Measurements from ENCODE around the gene ZNF281. TPM values are rescaled to one million over a fixed set of nuclear protein-coding genes. Genes with fewer than 3 reads are reported as not detected.
"Not testable (repeated sequence)": the region's sequence is repeated elsewhere in the genome, so short reads cannot be mapped to it uniquely, and the experiment has no call there.

Gene ZNF281
- total RNA-seq, 1 experiment from 2014 or later = 23.3 TPM

- H3K36me3 ChIP-seq (ENCODE audit: control insufficient read depth in 1 of 2, insufficient read depth in 2 of 2, low read length in 2 of 2) = no peaks in the 10 kb centered on the region
- ChIA-PET CTCF (no interaction called here), RAD21 (ENCODE audit: low non-redundant PET in 1 of 2, low total read pairs in 2 of 2, uncharacterized antibody in 2 of 2, unreplicated experiment in 2 of 2) (no interaction called here), POLR2A (no interaction called here)
- no peaks in the 10 kb centered on the region for H3K27me3 ChIP-seq (ENCODE audit: insufficient read depth, low read length)
- H3K9ac ChIP-seq (ENCODE audit: low read length) = no peak overlapping the region
- no peaks in the 10 kb centered on the region for H3K9me2 ChIP-seq (ENCODE audit: insufficient read depth)
- H3K4me3 ChIP-seq (replicated peaks in 1 of 2; ENCODE audit: low read depth in 1 of 2, low read length in 2 of 2) = no peak overlapping the region
- no TSS peak for BruUV-seq (replicated peaks)
- H3K27ac ChIP-seq (ENCODE audit: low read depth, low read length) = no peak overlapping the region
- DNase-seq (ENCODE audit: low read depth, low spot score) = no peak
- H3K79me2 ChIP-seq (ENCODE audit: insufficient read depth, low read length) = no peaks in the 10 kb centered on the region
- H3K9me3 ChIP-seq (ENCODE audit: control insufficient read depth in 1 of 2, insufficient read depth in 1 of 2, low read depth in 1 of 2, low read length in 2 of 2) = no peaks in the 10 kb centered on the region
- no peak overlapping the region for H2AFZ ChIP-seq (ENCODE audit: low read depth, low read length, poor library complexity, severe bottlenecking)
- ATAC-seq = no peak
- no peaks in the 10 kb centered on the region for H4K20me1 ChIP-seq (ENCODE audit: insufficient read depth)
- no peak overlapping the region for H3K4me2 ChIP-seq (ENCODE audit: low read length)
- intact Hi-C loops (cut with micrococcal nuclease) = no loop called here
- no peak for TF ChIP-seq ATF3 (IDR thresholded peaks at IDR 0.05)
- TF ChIP-seq JUND (IDR thresholded peaks at IDR 0.05) = no peak
- TF ChIP-seq SP1 (IDR thresholded peaks at IDR 0.05; ENCODE audit: low read depth) = 0 out of 2 replicates have a peak, but pooled peaks have one; percentile 13
- TF ChIP-seq FOSL1 (IDR thresholded peaks at IDR 0.05; ENCODE audit: low read depth) = no peak
- TF ChIP-seq EZH2 (IDR thresholded peaks at IDR 0.05) = no peak
- peaks cover 5 to 18% of the 10 kb centered on the region in 2 experiments; a peak in 3 of 4 replicates for H3K4me1 ChIP-seq (ENCODE audit: control insufficient read depth in 1 of 2, insufficient read depth in 2 of 2, low read length in 2 of 2)
These were observed 50.1 kb downstream of the ZNF281 start for GRCh38 chr1:200359610-200360163.

GRCh38 chr1:200357925-200358324 is 51.9 kb downstream of the ZNF281 start:
- intact Hi-C loops (cut with micrococcal nuclease); H3K4me1 ChIP-seq (ENCODE audit: control insufficient read depth in 1 of 2, insufficient read depth in 2 of 2, low read length in 2 of 2); BruUV-seq (replicated peaks); H3K27me3 ChIP-seq (ENCODE audit: insufficient read depth, low read length); H3K4me3 ChIP-seq (replicated peaks in 1 of 2; ENCODE audit: low read depth in 1 of 2, low read length in 2 of 2); H3K9me2 ChIP-seq (ENCODE audit: insufficient read depth); H3K9ac ChIP-seq (ENCODE audit: low read length); RAD21 ChIA-PET (ENCODE audit: low non-redundant PET in 1 of 2, low total read pairs in 2 of 2, uncharacterized antibody in 2 of 2, unreplicated experiment in 2 of 2); ATAC-seq; DNase-seq (ENCODE audit: low read depth, low spot score); H3K9me3 ChIP-seq (ENCODE audit: control insufficient read depth in 1 of 2, insufficient read depth in 1 of 2, low read depth in 1 of 2, low read length in 2 of 2); H2AFZ ChIP-seq (ENCODE audit: low read depth, low read length, poor library complexity, severe bottlenecking); H3K79me2 ChIP-seq (ENCODE audit: insufficient read depth, low read length); H4K20me1 ChIP-seq (ENCODE audit: insufficient read depth); H3K36me3 ChIP-seq (ENCODE audit: control insufficient read depth in 1 of 2, insufficient read depth in 2 of 2, low read length in 2 of 2); H3K4me2 ChIP-seq (ENCODE audit: low read length); H3K27ac ChIP-seq (ENCODE audit: low read depth, low read length): not testable (repeated sequence)
- CTCF ChIA-PET = interaction anchor here (1.0 kb wide), 1 partner anchor 51 kb away, joined by 3 read pairs; no protein-coding TSS in a partner anchor
- POLR2A ChIA-PET = interaction anchor here (1.2 kb wide), 1 partner anchor 14 kb away, joined by 3 read pairs; no protein-coding TSS in a partner anchor

All from HCT116 (cell line).